GM12872 (cell line): ENCODE data around the gene MYO7B.

Experiments
- TF ChIP-seq, protein P1 (sequence below): IDR thresholded peaks from 3 replicates; pipeline ENCODE4 v1.5.1; 2011; ENCODE audit warnings: low read depth, mild to moderate bottlenecking, low read length, moderate library complexity; ENCODE audit not compliant: insufficient read depth

MYO7B gene

DNA sequence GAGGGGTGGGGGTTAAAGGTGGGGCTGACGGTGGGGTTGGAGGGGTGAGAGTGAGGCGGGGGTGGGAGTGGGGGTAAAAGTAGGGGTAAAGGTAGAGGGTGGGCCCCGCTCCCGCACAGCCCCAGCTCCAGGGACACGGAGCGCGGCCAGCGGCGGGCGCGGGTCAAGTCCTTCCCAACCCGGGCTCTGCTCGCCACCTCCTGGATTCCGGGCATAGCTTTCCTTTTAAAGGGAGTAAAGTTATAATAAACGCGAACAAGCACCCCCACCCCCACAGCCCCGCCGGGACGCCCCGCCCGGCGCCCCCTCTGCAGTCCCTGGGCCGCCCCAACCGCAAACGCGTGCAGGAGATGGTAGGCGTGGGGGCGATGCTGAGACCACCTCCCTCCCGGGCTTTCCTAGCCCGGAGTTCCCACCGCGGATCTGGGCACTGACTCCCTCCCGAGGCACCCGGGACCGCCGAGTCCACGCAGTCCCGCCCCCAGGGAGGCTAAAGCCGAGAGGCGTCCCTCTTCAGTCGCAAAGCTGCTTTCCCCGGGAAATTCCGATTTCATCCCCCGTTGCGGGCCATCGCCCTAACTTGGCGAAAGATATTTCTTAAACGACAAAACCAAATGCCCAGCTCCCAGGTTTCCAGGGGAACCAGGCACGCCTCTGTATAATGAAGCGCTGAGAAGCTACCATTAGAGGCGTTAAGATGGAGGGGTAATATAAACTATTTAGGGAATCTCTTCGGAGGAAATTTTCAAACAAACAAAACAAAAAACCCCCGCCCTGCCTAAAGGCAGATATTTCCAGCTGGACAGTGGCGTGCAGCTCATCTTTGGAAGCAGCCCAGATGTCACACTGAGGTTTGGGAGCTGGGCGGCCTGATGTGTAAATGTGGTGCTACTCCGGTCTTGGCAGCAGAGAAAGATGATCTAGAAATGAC, 140.1 kb downstream of the MYO7B start, which contains the start of gene LIMS2:
LIMS2 (minus strand) TSS at position 200 of the 931 bp plus-strand sequence. CDS start 506 bp downstream, outside the sequence.
- TF ChIP-seq, protein P1, sequence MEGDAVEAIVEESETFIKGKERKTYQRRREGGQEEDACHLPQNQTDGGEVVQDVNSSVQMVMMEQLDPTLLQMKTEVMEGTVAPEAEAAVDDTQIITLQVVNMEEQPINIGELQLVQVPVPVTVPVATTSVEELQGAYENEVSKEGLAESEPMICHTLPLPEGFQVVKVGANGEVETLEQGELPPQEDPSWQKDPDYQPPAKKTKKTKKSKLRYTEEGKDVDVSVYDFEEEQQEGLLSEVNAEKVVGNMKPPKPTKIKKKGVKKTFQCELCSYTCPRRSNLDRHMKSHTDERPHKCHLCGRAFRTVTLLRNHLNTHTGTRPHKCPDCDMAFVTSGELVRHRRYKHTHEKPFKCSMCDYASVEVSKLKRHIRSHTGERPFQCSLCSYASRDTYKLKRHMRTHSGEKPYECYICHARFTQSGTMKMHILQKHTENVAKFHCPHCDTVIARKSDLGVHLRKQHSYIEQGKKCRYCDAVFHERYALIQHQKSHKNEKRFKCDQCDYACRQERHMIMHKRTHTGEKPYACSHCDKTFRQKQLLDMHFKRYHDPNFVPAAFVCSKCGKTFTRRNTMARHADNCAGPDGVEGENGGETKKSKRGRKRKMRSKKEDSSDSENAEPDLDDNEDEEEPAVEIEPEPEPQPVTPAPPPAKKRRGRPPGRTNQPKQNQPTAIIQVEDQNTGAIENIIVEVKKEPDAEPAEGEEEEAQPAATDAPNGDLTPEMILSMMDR, result no peak

DNA sequence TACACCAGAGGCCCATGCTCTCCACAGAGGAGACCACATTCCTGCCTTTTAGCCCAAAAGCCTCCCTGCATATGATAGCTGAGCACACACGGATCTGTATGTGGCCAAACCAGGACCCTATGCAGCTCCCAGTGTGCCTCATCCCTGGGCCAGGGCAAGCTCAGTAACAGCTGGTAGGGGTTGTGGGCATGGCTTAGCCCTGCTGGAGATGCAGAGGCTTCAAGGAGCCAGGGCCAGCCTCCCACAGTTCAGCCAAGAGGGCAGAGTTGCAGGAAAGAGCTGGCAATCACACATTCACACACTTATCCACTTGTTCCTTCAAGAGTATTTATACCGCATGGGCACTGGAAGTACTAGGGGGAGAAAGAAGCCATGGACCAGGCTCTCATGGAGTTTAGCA, 141.4 kb downstream of the MYO7B start:
- TF ChIP-seq, protein P1, result no peak

DNA sequence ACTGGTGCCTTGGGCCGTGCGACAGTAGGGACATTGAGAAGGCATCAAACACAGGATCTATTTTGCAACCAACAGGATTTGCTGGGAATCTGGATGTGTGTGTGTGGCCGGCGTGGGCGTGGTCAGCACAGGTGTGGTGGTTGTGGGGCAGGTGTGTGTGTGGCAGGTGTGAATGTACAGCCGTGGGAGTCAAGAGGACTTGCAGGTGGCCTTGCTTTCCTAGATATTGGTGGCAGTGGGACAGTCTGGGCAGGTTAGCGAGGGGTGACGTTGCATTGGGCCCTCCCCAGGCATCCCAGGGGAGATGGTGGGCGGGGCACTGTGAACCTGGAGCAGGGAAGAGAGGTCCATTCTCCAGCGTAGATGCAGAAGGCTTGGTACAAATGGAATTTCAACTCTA, 143.0 kb downstream of the MYO7B start:
- TF ChIP-seq, protein P1, result no peak

DNA sequence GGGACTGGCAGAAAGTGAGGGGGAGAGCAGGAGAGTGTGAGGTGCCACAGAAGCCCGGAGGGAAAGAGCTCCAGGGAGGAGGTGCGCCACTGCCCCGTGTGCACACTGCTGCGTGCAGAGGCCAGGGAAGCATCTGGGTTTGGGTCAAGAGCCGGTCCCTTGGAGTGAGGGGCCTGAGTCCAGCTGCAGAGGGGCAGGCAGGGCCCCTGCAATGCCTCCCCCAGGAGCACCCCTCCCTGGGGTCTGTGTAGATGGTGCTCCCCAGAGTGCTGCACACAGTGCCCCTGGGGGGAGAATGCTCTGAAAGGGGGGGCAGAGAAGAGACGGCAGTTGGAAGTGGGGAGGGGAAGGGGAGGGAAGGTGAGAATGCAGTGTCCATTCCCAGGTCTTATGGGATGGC, 143.5 kb downstream of the MYO7B start:
- TF ChIP-seq, protein P1, result no peak

DNA sequence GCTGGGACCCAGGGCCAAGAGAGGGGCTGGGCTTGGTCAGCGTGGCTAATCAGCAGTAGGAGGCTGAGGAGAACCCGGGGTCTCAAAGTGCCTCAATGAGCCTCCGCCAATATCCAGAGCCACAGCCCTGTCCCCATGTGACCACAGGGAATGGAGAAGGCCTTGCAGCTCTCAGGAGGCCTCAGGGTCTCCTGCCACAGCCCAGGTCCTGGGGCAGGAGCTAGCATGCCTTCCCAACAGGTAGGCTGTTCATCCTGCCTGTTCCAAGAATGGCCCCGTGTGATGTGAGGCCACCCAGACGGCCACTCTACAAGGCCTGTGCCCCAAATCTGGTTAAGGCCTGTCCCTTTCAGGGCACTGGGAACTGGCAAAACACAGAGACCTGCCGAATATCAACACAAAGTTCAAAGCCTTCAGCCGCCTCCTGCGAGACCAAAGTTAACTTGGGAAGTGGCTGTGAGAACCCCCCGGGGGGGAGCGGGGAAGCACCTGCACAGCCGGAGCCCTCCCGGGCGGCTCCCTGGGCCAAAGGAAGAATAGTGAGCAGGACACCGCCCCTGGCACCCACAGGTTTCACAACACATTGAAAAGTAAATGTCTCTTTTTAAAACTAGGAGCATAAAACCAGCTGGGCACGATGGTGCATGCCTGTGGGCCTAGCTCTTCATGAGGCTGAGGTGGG, 144.3 kb downstream of the MYO7B start:
- TF ChIP-seq, protein P1, result no peak

DNA sequence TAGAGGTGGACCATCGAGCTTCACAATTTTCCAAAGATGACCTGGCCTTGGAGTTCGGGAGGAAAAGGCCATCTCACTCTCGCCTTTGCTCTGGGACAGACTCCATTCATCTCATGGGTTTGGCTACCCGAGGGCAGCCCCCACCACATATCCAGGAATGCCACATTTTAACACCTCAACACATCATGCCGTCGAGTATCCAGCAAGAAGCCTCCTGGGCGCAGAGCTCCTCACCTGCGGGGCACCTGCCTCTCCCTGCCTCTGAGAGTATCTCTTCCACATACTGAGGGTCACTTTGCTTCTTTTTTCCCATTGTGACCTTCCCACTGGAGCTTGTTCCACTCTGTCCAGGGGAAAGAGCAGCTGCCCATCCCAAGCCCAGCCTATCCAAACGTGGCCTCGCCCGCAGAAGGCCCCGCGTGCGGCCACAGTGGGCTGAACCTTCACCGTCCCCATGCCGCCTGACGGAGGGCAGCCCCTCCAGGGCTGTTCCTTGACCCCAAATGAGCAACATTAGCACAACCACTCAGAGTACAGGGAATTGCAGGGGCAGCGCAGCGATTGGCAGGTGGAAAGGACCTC, 145.3 kb downstream of the MYO7B start:
- TF ChIP-seq, protein P1, result no peak

DNA sequence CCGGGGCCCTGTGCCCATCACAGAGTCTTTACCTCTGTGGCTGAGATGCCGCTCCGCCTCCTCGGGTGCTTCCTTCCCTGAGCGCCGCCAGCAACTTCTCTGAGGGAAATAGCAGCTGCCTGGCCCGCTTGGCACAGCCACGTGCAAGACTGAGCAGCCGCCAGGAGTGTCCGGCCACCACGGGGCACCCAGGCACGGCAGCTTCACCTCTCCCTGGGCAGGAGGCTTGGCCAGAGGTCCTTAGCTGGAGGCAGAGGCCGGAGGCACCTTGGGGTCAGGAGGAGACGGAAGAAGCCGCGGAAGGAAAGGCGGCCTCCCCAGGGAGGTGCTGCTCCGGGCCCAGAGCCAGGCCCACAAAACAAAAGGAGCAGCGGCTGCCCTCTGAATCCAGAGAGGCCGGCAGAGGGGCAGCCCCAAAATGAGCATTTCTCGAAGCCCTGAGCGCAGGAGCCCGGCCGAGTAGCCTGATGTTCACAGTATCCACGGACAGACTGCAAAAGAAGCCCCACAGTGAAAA, 145.9 kb downstream of the MYO7B start:
- TF ChIP-seq, protein P1, result no peak
